ENCODE results near the gene RAB11FIP4.

Gene RAB11FIP4

GRCh38 chr17:31565652-31566051 lies 174.2 kb downstream of the RAB11FIP4 start:
- Histone ChIP-seq H3F3A (ENCODE audit: low read depth) (no peaks in the 10 kb centered on the region), H3K4me1 (ENCODE audit: insufficient read depth, low read length, poor library complexity, severe bottlenecking) (peaks cover 67% of the 10 kb centered on the region)
- TF ChIP-seq, protein P1, sequence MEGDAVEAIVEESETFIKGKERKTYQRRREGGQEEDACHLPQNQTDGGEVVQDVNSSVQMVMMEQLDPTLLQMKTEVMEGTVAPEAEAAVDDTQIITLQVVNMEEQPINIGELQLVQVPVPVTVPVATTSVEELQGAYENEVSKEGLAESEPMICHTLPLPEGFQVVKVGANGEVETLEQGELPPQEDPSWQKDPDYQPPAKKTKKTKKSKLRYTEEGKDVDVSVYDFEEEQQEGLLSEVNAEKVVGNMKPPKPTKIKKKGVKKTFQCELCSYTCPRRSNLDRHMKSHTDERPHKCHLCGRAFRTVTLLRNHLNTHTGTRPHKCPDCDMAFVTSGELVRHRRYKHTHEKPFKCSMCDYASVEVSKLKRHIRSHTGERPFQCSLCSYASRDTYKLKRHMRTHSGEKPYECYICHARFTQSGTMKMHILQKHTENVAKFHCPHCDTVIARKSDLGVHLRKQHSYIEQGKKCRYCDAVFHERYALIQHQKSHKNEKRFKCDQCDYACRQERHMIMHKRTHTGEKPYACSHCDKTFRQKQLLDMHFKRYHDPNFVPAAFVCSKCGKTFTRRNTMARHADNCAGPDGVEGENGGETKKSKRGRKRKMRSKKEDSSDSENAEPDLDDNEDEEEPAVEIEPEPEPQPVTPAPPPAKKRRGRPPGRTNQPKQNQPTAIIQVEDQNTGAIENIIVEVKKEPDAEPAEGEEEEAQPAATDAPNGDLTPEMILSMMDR (conservative IDR thresholded peaks at IDR 0.05; ENCODE audit: low read length) = no peak
- no peak for TF ChIP-seq EZH2phosphoT487 (IDR thresholded peaks at IDR 0.05; ENCODE audit: borderline replicate concordance)

GRCh38 chr17:31566247-31566991 lies 174.9 kb downstream of the RAB11FIP4 start:
- H3K9ac ChIP-seq (ENCODE audit: low read depth, low read length, poor library complexity, severe bottlenecking) = no peak overlapping the region
- no peak overlapping the region for H2AFZ ChIP-seq (ENCODE audit: low read length)
- no peaks in the 10 kb centered on the region for H4K20me1 ChIP-seq (ENCODE audit: insufficient read depth, low read length, poor library complexity, severe bottlenecking)
- H3K4me2 ChIP-seq (ENCODE audit: low read depth, low read length, poor library complexity, severe bottlenecking) = peak overlapping the region; percentile 52
- H3K36me3 ChIP-seq (ENCODE audit: insufficient read depth, low read length) = no peaks in the 10 kb centered on the region
- no peaks in the 10 kb centered on the region for H3K9me3 ChIP-seq (ENCODE audit: insufficient read depth, low read depth, low read length)
- no peak overlapping the region for H3K4me3 ChIP-seq (ENCODE audit: low read length, poor library complexity, severe bottlenecking)
- peaks cover 42% of the 10 kb centered on the region; the same call in 1 of the 2 replicates for H3K79me2 ChIP-seq (ENCODE audit: insufficient read depth, low read length)
- H3K4me1 ChIP-seq (ENCODE audit: insufficient read depth, low read length, poor library complexity, severe bottlenecking) = peaks cover 59% of the 10 kb centered on the region
- no peaks in the 10 kb centered on the region for H3K9me2 ChIP-seq (replicated peaks; ENCODE audit: low read depth, low read length)
- H3F3A ChIP-seq (ENCODE audit: low read depth) = no peaks in the 10 kb centered on the region
- no peak for TF ChIP-seq EZH2phosphoT487 (IDR thresholded peaks at IDR 0.05; ENCODE audit: borderline replicate concordance)
- TF ChIP-seq, protein P1 (conservative IDR thresholded peaks at IDR 0.05; ENCODE audit: low read length) = no peak
- no peaks in the 10 kb centered on the region for H3K27me3 ChIP-seq (ENCODE audit: insufficient read depth, low read length, poor library complexity, severe bottlenecking)

More at GRCh38 chr17:31565652-31566051, 174.2 kb downstream of the RAB11FIP4 start:
- H2AFZ ChIP-seq (ENCODE audit: low read length) = no peak overlapping the region
- H3K4me2 ChIP-seq (ENCODE audit: low read depth, low read length, poor library complexity, severe bottlenecking) = peak overlapping the region; percentile 38
- H3K9me2 ChIP-seq (replicated peaks; ENCODE audit: low read depth, low read length) = no peaks in the 10 kb centered on the region
- H4K20me1 ChIP-seq (ENCODE audit: insufficient read depth, low read length, poor library complexity, severe bottlenecking) = no peaks in the 10 kb centered on the region
- H3K9me3 ChIP-seq (ENCODE audit: insufficient read depth, low read depth, low read length) = no peaks in the 10 kb centered on the region
- no peak overlapping the region for H3K9ac ChIP-seq (ENCODE audit: low read depth, low read length, poor library complexity, severe bottlenecking)
- peaks cover 49% of the 10 kb centered on the region; the same call in 1 of the 2 replicates for H3K79me2 ChIP-seq (ENCODE audit: insufficient read depth, low read length)
- no peaks in the 10 kb centered on the region for H3K27me3 ChIP-seq (ENCODE audit: insufficient read depth, low read length, poor library complexity, severe bottlenecking)
- peak overlapping the region; percentile 6 for H3K4me3 ChIP-seq (ENCODE audit: low read length, poor library complexity, severe bottlenecking)
- H3K36me3 ChIP-seq (ENCODE audit: insufficient read depth, low read length) = no peaks in the 10 kb centered on the region

DNA sequence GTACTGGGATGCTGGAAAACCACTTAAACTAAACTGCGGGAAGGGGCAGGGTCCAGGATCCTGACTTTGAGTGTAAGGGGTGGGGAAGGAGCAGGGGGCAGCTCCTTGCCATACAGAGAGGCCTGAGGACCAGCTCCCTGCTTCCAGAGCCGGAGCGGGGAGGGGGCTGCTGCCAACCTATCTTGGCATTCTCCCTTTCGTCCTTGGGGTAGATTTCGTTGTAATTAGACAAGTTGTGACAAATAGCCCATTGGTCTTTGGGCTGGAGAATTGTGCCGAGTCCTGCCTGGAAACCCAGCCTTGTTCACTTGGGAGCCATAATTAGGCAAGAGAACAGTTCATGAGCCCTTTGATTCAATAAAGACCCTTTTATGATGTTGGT lies 175.5 kb downstream of the RAB11FIP4 start:
- Histone ChIP-seq H3K4me3 (ENCODE audit: low read length, poor library complexity, severe bottlenecking) (no peak overlapping the region), H2AFZ (ENCODE audit: low read length) (no peak overlapping the region), H3K9me2 (replicated peaks; ENCODE audit: low read depth, low read length) (no peaks in the 10 kb centered on the region), H3F3A (ENCODE audit: low read depth) (no peaks in the 10 kb centered on the region), H3K4me2 (ENCODE audit: low read depth, low read length, poor library complexity, severe bottlenecking) (peak overlapping the region; percentile 52), H4K20me1 (ENCODE audit: insufficient read depth, low read length, poor library complexity, severe bottlenecking) (no peaks in the 10 kb centered on the region), H3K4me1 (ENCODE audit: insufficient read depth, low read length, poor library complexity, severe bottlenecking) (peaks cover 54% of the 10 kb centered on the region), H3K9me3 (ENCODE audit: insufficient read depth, low read depth, low read length) (no peaks in the 10 kb centered on the region), H3K27me3 (ENCODE audit: insufficient read depth, low read length, poor library complexity, severe bottlenecking) (no peaks in the 10 kb centered on the region), H3K79me2 (ENCODE audit: insufficient read depth, low read length) (peaks cover 37% of the 10 kb centered on the region; the same call in 1 of the 2 replicates), H3K36me3 (ENCODE audit: insufficient read depth, low read length) (no peaks in the 10 kb centered on the region), H3K9ac (ENCODE audit: low read depth, low read length, poor library complexity, severe bottlenecking) (peak overlapping the region; percentile 38)
- no peak for TF ChIP-seq EZH2phosphoT487 (IDR thresholded peaks at IDR 0.05; ENCODE audit: borderline replicate concordance)
- TF ChIP-seq, protein P1 (conservative IDR thresholded peaks at IDR 0.05; ENCODE audit: low read length) = no peak
